ENCODE results near the gene KIZ.

DNA sequence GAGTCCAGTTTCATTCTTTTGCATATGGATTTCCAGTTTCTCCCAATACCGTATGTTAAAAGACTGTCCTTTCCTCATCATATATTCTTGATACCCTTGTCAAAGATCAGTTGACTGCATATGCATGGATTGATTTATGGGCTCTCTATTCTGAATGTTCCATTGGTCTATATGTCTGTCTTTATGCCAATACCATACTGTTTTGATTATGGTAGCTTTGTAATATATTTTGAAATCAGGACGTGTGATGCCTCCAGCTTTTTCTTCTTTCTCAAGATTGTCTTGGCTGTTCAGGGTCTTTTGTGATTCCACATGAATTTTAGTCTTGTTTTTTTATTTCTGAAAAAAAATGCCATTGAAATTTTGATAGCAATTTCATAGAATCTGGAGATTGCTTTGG is 51.9 kb downstream of the KIZ start:
- no peak for TF ChIP-seq POLR2A (IDR thresholded peaks at IDR 0.05)
- TF ChIP-seq, protein P1, sequence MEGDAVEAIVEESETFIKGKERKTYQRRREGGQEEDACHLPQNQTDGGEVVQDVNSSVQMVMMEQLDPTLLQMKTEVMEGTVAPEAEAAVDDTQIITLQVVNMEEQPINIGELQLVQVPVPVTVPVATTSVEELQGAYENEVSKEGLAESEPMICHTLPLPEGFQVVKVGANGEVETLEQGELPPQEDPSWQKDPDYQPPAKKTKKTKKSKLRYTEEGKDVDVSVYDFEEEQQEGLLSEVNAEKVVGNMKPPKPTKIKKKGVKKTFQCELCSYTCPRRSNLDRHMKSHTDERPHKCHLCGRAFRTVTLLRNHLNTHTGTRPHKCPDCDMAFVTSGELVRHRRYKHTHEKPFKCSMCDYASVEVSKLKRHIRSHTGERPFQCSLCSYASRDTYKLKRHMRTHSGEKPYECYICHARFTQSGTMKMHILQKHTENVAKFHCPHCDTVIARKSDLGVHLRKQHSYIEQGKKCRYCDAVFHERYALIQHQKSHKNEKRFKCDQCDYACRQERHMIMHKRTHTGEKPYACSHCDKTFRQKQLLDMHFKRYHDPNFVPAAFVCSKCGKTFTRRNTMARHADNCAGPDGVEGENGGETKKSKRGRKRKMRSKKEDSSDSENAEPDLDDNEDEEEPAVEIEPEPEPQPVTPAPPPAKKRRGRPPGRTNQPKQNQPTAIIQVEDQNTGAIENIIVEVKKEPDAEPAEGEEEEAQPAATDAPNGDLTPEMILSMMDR (IDR thresholded peaks at IDR 0.05), result no peak

Data from sigmoid colon (tissue), 3 donors.